Jurkat, Clone E6-1 (cell line): ENCODE data around the gene FAF1.

Source experiments
- DNase-seq: peaks from one replicate; pipeline ENCODE4 v3.0.0-alpha.2; 2011; ENCODE audit warnings: low read depth, low spot score
- H3K4me3 ChIP-seq: 2 replicates; pipeline ENCODE4 v1.5.1; 2011; ENCODE audit warnings: mild to moderate bottlenecking, low read length, control low read depth, moderate library complexity

The FAF1 gene

GRCh38 chr1:50631161-50631560, 328.9 kb downstream of the FAF1 start:
- H3K4me3 ChIP-seq, result no peak overlapping the region
- no peak for DNase-seq

GRCh38 chr1:50622259-50622658, 337.8 kb downstream of the FAF1 start:
- DNase-seq, result no peak
- no peak overlapping the region for H3K4me3 ChIP-seq

GRCh38 chr1:50620680-50621329, 339.3 kb downstream of the FAF1 start:
- peak; percentile 5 for DNase-seq
- no peak overlapping the region for H3K4me3 ChIP-seq

- DNase-seq, result peak; percentile 7
These were observed 344.9 kb downstream of the FAF1 start for GRCh38 chr1:50615036-50615750.

GRCh38 chr1:50611675-50612074, 348.4 kb downstream of the FAF1 start:
- DNase-seq, result no peak
- no peak overlapping the region for H3K4me3 ChIP-seq

More at GRCh38 chr1:50615036-50615750, 344.9 kb downstream of the FAF1 start:
- no peak overlapping the region for H3K4me3 ChIP-seq

- H3K4me3 ChIP-seq, result no peak overlapping the region
- DNase-seq, result no peak
These were observed 349.5 kb downstream of the FAF1 start for GRCh38 chr1:50610563-50610962.

- no peak for DNase-seq
These were observed 350.6 kb downstream of the FAF1 start for GRCh38 chr1:50609508-50609907.

GRCh38 chr1:50605186-50605875, 354.7 kb downstream of the FAF1 start:
- H3K4me3 ChIP-seq, result no peak overlapping the region
- DNase-seq, result peak; percentile 12

More at GRCh38 chr1:50609508-50609907, 350.6 kb downstream of the FAF1 start:
- no peak overlapping the region for H3K4me3 ChIP-seq

GRCh38 chr1:50604580-50604979, 355.5 kb downstream of the FAF1 start:
- H3K4me3 ChIP-seq, result no peak overlapping the region
- no peak for DNase-seq

GRCh38 chr1:50603274-50604271, 356.5 kb downstream of the FAF1 start:
- no peak overlapping the region for H3K4me3 ChIP-seq
- DNase-seq, result no peak

- no peak for DNase-seq
These were observed 360.5 kb downstream of the FAF1 start for GRCh38 chr1:50599546-50599945.

GRCh38 chr1:50595874-50596273, 364.2 kb downstream of the FAF1 start:
- DNase-seq, result no peak
- no peak overlapping the region for H3K4me3 ChIP-seq

More at GRCh38 chr1:50599546-50599945, 360.5 kb downstream of the FAF1 start:
- no peak overlapping the region for H3K4me3 ChIP-seq

- no peak overlapping the region for H3K4me3 ChIP-seq
- DNase-seq, result no peak
These were observed 366.6 kb downstream of the FAF1 start for GRCh38 chr1:50593515-50593914.

GRCh38 chr1:50591598-50591997, 368.5 kb downstream of the FAF1 start:
- DNase-seq, result no peak
- H3K4me3 ChIP-seq, result no peak overlapping the region

- DNase-seq, result no peak
- H3K4me3 ChIP-seq, result no peak overlapping the region
These were observed 377.7 kb downstream of the FAF1 start for GRCh38 chr1:50582346-50582745.

GRCh38 chr1:50570066-50570468, 390.0 kb downstream of the FAF1 start:
- H3K4me3 ChIP-seq, result no peak overlapping the region
- no peak for DNase-seq

- no peak overlapping the region for H3K4me3 ChIP-seq
- no peak for DNase-seq
These were observed 391.3 kb downstream of the FAF1 start for GRCh38 chr1:50568782-50569181.

- no peak overlapping the region for H3K4me3 ChIP-seq
- DNase-seq, result no peak
These were observed 393.7 kb downstream of the FAF1 start for GRCh38 chr1:50566405-50566804.

GRCh38 chr1:50564417-50564816, 395.6 kb downstream of the FAF1 start:
- no peak overlapping the region for H3K4me3 ChIP-seq
- no peak for DNase-seq
